ENCODE results near the gene TSHZ3. TPM values are rescaled to one million over a fixed set of nuclear protein-coding genes. Genes with fewer than 3 reads are reported as not detected.
A peak's percentile ranks its signal among the peaks of the same experiment; 100 is the strongest.

Gene TSHZ3
- total RNA-seq, 8 experiments from 2014 or later: 2.2 to 22.2 (median 14.0) TPM

DNA sequence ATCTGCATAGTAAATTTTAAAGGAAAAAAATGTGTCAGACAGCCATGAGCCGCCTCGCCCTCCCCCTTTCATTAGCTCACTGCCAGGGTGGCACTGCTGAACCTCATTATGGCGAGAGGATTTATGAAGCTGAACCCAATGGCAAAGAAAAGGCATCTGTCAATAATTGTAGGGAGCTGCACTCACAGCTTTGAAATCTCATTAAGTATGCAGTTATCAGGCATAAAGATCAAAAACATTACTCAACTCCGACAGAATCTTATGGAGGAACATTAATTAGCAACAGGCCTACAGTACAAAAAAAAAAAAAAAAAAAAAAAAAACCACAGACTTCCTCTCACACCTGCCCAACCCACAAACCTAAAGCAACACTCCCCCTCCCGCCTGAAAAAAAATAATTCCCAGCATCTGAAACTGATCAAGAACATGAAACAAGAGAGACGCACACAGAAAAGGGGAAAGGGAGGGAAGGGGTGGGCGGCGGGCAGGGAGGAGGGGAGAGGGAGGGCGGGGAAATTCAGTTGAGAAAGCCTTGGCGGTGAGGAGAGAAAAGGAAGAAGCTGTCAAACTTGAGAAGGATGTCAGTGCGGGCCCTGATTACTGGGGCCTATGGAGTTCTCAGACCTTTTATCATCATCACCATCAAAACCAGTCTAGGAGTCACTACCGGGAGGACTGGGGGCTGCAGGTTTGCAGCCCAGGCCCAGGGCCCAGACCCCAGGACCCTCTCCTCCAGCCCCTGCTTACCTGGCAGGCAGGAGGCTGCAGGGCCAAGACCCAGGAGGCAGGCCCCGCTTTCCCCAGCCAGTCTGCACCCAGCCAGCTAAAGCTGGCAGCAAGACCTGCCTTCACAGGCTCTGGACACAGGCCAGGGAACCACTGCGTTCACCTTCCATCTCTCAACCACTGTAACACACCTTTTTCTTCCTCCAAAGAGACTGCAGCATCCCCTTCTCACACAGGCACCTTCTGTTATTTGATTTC, 8.9 kb downstream of the TSHZ3 start:
- 0 to 50% (median 19%) methylated on average over 1 to 7 of the region's 14 CpGs; no CpG with 5 or more reads in 1 of the 10 experiments for WGBS, 10 experiments
- in situ Hi-C loops (cut with MboI; ENCODE audit: low pct_unique_long_range_greater_than_20kb in 2 of 9, low sequenced_read_pairs in 9 of 9, unreplicated experiment in 9 of 9): loop anchor here in 1 of 9 experiments (25.0 kb wide), 1 partner anchor 653 kb away; no protein-coding TSS in a partner anchor
- Histone ChIP-seq H3K4me1 (replicated peaks in 1 of 2) (peaks cover 85 to 88% of the 10 kb centered on the region in 2 donors), H3K4me3 (peak overlapping the region in 2 of 5 donors; percentile 12 to 19), H3K27ac (peak overlapping the region; percentile 55 to 67)
- ATAC-seq (replicated peaks in 6 of 8): peak in 7 of 8 experiments; percentile 32 to 77 (median 41)

DNA sequence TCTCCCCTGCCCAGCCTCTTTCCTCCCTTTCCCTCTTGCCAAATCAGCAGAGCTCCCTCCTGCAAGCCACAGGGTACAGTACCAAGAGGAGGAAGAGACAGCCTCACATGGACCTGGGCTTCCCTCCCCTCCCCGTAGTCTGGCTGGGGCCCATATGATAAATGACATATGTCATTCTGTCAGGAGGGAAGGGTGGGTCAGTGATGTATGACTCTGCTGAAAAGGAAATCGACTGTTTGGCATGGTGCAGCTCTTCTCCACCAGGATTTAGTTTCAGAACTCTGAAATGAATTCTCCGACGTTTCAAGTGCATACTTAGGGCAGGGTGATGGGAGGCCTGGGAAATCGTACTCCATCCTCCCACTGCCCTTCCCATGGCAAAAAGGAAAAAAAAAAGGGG, 9.8 kb downstream of the TSHZ3 start:
- H3K4me3 ChIP-seq: peak overlapping the region in 2 of 5 donors; percentile 12 to 19

DNA sequence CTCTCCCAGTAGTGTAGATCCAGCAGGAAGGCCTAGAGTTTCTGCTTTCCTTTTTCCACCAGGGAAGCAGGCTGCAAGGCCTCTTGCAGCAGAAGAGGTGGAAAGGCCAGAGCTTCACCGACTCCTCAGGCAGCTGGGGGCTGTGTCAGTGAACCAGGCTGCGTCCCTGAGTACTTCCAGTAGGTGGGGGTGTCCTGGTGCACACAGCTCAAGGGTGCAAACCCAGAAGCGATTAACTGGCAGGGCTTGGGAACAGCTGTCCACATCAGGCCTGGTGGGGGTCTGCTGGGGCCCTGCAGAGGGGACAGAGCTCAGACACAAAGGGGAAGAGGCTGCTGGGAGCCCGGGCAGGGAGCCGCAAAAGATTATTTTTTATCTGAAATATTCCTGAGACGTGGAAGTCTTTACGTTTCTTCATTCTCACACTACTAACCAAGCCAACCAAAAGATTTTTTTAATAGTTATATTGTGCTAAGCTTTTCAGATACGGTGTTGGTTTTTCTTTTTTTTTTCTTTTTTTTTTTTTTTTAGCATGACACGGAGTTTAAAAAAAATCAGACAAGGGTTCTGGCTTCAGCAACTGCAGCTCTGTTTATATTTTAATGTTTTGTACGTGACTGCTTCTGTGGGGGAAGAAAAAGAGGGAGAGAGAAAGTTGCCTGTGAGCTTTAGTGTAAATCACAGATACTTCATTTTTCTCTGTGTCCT, 11.0 kb downstream of the TSHZ3 start:
- peak overlapping the region; percentile 53 to 59 for H3K27ac ChIP-seq
- peak overlapping the region in 1 of 5 donors; percentile 19 for H3K4me3 ChIP-seq
- in situ Hi-C loops (cut with MboI; ENCODE audit: low pct_unique_long_range_greater_than_20kb in 2 of 9, low sequenced_read_pairs in 9 of 9, unreplicated experiment in 9 of 9): loop anchor here in 1 of 9 experiments (25.0 kb wide), 1 partner anchor 651 kb away; no protein-coding TSS in a partner anchor
- H3K4me1 ChIP-seq (replicated peaks in 1 of 2): peaks cover 81 to 84% of the 10 kb centered on the region in 2 donors
- peak in 7 of 8 experiments; percentile 16 to 89 (median 80) for ATAC-seq (replicated peaks in 6 of 8)
- WGBS, 10 experiments: 8 to 80% (median 38%) methylated on average over 2 to 10 of the region's 10 CpGs

More for the DNA sequence above, 9.8 kb downstream of the TSHZ3 start:
- in situ Hi-C loops (cut with MboI; ENCODE audit: low pct_unique_long_range_greater_than_20kb in 2 of 9, low sequenced_read_pairs in 9 of 9, unreplicated experiment in 9 of 9): loop anchor here in 1 of 9 experiments (25.0 kb wide), 1 partner anchor 652 kb away; no protein-coding TSS in a partner anchor
- 0 to 13% (median 2%) methylated on average over 1 to 5 of the region's 5 CpGs; no CpG with 5 or more reads in 1 of the 10 experiments for WGBS, 10 experiments
- H3K27ac ChIP-seq: peak overlapping the region; percentile 55 to 59
- H3K4me1 ChIP-seq (replicated peaks in 1 of 2): peaks cover 79 to 80% of the 10 kb centered on the region in 2 donors
- ATAC-seq (replicated peaks in 6 of 8): peak in 7 of 8 experiments; percentile 46 to 74 (median 67)

DNA sequence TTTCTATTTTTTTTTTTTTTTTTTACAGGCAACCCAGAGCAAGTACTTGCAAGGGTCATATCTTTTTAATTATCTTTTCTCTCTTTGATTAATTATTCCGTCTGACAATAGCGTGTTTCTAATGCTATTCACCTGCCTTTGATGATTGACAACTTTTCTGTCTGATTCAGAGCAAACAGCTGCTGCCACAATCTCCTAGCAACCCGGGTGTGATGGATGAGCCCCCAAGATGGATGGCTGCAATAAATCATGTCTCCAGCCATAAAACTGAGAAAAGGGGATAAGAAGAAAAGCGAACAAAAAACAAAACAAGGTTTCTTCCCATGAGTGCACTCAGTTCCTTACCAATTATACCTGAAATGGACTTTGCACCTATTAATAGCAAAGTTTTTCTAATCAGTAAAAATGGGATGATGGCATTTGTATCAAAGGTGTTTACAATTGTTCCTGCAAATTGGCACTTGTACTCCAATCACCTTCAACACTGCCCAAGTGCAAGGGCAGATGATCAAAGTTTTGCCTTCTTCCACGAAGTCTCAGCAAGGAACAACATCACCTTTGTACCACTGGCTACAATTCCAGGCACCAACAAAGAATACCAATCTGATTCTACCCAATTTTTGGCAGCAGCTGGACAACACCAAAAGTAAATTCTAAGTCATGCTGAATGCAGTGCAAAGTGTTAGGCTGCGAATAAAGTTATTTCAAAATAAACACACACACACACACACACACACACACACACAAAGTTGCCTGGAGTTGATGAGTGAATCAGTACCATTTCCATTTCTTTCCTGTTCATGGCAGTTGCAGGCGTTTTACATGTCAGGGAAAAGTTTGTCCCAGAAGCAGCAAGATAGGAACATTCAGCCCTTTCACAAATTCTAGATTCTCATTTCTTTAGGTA, 12.0 kb downstream of the TSHZ3 start:
- ATAC-seq (replicated peaks in 6 of 8): no peak
- Histone ChIP-seq H3K27ac (peak overlapping the region in 1 of 2 donors; percentile 70), H3K4me1 (replicated peaks in 1 of 2) (peaks cover 75 to 87% of the 10 kb centered on the region in 2 donors), H3K4me3 (no peak overlapping the region)
- in situ Hi-C loops (cut with MboI; ENCODE audit: low pct_unique_long_range_greater_than_20kb in 2 of 9, low sequenced_read_pairs in 9 of 9, unreplicated experiment in 9 of 9): loop anchor here in 1 of 9 experiments (25.0 kb wide), 1 partner anchor 650 kb away; no protein-coding TSS in a partner anchor
- WGBS, 10 experiments: 3 to 94% (median 23%) methylated on average over 3 to 7 of the region's 7 CpGs

DNA sequence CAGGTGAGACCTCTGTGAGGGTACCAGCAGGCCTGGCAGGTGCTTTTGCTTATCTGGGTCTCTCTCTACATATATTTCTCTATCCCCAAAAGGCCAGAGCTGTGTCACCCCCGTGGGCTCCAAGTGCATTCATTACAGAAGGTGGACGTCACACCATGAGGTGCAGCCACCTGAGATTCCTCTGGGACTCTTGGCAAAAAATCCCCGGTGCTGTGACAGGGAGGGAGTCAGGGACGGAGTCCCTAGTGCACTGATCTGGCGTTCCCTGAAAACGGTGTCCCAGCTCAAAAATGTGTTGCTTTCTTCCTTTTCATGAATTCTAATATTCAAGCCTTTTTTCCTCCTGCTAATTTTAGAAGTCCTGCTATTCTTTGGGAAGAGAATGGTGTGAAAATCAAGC, 13.5 kb downstream of the TSHZ3 start:
- H3K4me3 ChIP-seq: no peak overlapping the region
- in situ Hi-C loops (cut with MboI; ENCODE audit: low pct_unique_long_range_greater_than_20kb in 2 of 9, low sequenced_read_pairs in 9 of 9, unreplicated experiment in 9 of 9): loop anchor here in 1 of 9 experiments (25.0 kb wide), 1 partner anchor 648 kb away; no protein-coding TSS in a partner anchor
- H3K27ac ChIP-seq: peak overlapping the region in 1 of 2 donors; percentile 17
- peaks cover 72 to 84% of the 10 kb centered on the region in 2 donors for H3K4me1 ChIP-seq (replicated peaks in 1 of 2)
- ATAC-seq (replicated peaks in 6 of 8): no peak
- WGBS, 10 experiments: 80 to 100% (median 95%) methylated on average over 1 to 6 of the region's 6 CpGs; no CpG with 5 or more reads in 4 of the 10 experiments

DNA sequence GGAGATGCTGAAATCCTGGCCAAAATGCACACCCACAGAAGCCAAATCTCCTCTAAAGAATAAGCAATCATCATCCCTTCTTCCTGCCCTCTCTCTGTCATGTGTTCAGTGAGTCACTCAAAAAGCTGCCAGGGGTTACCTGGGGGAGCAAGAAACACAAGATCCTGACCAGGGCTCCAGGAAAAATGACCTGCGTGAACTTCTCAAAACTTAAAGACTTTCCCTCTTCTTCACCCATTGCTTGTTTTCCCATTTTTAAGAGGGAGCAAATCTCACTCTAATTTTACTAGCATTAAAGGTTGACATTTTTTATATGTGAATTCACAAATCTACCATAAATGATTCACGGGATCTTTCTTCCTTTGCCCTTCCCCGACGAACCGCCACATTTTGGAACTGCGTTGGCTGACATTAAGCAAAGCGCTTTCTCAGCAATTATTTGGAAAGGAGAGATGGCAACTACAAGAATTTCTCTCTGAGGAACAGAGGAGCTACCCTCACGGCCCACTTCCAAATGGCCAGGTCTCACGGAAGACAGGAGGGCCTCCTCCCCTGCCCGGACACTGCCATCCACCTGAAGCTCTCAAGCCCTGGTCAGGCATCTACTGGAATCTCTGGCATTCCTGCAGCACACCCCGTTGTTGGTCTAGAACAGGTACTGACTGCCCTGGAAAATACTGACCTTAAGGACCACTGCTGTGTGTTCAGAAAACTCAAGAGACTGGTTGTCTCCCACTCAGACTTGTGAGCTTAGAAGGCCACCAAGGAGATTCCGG, 14.2 kb downstream of the TSHZ3 start:
- 90 to 100% (median 97%) methylated on average over 1 to 10 of the region's 12 CpGs for WGBS, 10 experiments
- Histone ChIP-seq H3K27ac (peak overlapping the region in 1 of 2 donors; percentile 17), H3K4me1 (replicated peaks in 1 of 2) (peaks cover 65 to 78% of the 10 kb centered on the region in 2 donors), H3K4me3 (no peak overlapping the region)
- in situ Hi-C loops (cut with MboI; ENCODE audit: low pct_unique_long_range_greater_than_20kb in 2 of 9, low sequenced_read_pairs in 9 of 9, unreplicated experiment in 9 of 9): loop anchor here in 1 of 9 experiments (25.0 kb wide), 1 partner anchor 648 kb away; no protein-coding TSS in a partner anchor
- no peak for ATAC-seq (replicated peaks in 6 of 8)

DNA sequence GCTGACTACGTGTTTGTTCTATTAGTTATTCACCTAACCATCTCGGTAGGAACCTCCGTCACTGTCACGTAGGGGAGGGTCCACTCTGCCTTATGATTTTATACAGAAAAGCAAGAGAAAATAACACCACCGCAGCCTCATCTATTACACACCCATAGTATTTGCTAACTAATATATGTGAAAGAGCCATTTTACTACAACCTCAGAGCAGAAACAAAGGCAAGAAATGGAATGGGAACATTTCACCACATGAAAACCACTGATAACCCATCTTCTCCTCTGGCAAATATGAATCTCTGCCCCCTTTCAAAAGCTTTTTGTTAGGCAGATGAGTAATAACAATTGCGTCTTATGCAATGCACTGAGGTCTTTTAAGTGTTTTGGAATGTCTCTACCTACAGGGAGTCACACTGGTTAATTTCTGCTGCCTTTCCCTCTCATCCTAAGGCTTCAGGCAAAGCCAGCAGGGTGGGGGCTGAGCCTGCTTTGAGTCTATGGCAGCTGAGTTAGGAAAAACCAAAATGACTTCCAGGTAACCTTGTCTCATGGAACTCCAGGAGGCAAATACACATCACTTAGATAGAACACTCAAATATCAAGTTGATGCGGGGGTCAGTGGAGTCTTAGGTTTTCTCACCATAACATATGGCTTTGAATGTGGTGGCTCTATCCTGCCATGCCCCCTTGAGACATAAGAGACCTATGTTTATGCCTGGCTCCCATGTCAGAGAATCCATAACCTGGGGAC, 15.0 kb downstream of the TSHZ3 start:
- in situ Hi-C loops (cut with MboI; ENCODE audit: low pct_unique_long_range_greater_than_20kb in 2 of 9, low sequenced_read_pairs in 9 of 9, unreplicated experiment in 9 of 9): loop anchor here in 1 of 9 experiments (25.0 kb wide), 1 partner anchor 647 kb away; no protein-coding TSS in a partner anchor
- peaks cover 63 to 71% of the 10 kb centered on the region in 2 donors for H3K4me1 ChIP-seq (replicated peaks in 1 of 2)
- no peak for ATAC-seq (replicated peaks in 6 of 8)
- 29 to 100% (median 86%) methylated on average over 1 to 7 of the region's 7 CpGs for WGBS, 10 experiments
- no peak overlapping the region for H3K4me3 ChIP-seq
- H3K27ac ChIP-seq: no peak overlapping the region

DNA sequence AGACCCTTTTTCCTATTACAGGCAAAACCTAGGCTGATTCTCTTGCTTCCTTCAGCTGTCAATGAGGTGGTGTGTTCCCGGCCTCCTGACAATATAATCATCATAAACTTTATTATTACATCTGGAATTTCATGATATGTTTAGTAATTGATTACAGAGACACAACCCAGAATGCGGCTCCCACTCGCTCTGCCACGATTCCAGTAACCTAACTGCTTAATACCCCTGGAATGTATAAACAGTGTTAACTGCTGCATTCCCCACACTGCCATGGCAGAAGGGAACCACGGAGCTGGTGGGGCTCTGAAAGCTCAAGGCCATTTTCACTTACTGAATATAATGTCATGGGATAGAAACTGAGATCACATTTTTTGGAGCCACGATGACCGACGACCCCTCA, 17.1 kb downstream of the TSHZ3 start:
- ATAC-seq (replicated peaks in 6 of 8): peak in 1 of 8 experiments; percentile 73
- Histone ChIP-seq H3K27ac (no peak overlapping the region), H3K4me1 (replicated peaks in 1 of 2) (peaks cover 42 to 52% of the 10 kb centered on the region in 2 donors), H3K4me3 (no peak overlapping the region)
- 40 to 100% (median 83%) methylated on average over 1 to 8 of the region's 8 CpGs; no CpG with 5 or more reads in 2 of the 10 experiments for WGBS, 10 experiments
- in situ Hi-C loops (cut with MboI; ENCODE audit: low pct_unique_long_range_greater_than_20kb in 2 of 9, low sequenced_read_pairs in 9 of 9, unreplicated experiment in 9 of 9): loop anchor here in 1 of 9 experiments (25.0 kb wide), 1 partner anchor 645 kb away; no protein-coding TSS in a partner anchor

DNA sequence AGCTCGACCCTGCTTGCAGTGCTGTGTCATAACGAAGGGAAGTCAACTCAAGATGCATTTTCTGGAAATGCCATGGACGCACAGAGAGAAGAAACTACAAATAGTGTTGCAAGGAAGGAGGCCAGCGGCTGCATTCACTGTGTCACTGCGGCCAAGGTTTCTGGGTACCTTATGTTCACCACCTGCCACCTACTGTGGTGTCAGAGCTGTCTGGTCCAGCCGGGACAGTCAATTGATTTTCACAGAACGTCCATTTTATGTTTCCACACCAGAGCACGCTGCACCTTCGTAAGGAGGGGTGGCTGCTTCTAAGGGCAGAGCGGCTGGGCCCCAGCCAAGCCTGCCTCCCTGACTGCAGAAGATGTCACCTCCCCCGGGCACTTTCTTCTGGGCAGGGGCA, 17.7 kb downstream of the TSHZ3 start:
- 60 to 100% (median 83%) methylated on average over 1 to 4 of the region's 11 CpGs; no CpG with 5 or more reads in 1 of the 10 experiments for WGBS, 10 experiments
- Histone ChIP-seq H3K4me3 (no peak overlapping the region), H3K4me1 (replicated peaks in 1 of 2) (peaks cover 42 to 52% of the 10 kb centered on the region in 2 donors), H3K27ac (no peak overlapping the region)
- in situ Hi-C loops (cut with MboI; ENCODE audit: low pct_unique_long_range_greater_than_20kb in 2 of 9, low sequenced_read_pairs in 9 of 9, unreplicated experiment in 9 of 9): loop anchor here in 1 of 9 experiments (25.0 kb wide), 1 partner anchor 644 kb away; no protein-coding TSS in a partner anchor
- peak in 2 of 8 experiments; percentile 16 to 27 for ATAC-seq (replicated peaks in 6 of 8)

DNA sequence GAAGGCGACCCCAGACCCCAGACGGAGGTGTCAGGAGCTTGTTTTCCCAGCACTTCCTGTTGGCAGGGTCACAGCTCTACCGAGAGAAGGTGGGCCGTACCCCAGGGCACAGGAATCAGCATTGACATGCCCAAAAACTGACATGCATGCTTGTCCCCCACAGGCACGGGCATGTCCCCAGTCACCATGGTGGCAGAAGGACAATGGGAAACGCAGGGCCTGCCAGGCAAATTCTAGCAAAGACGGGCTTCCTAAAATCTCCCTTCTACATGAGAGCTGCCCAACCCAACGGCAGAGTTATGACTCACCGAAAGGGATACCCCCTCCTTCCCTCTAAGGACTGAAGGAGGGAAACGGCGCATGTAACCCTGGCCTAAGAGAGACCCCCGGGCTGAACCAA, 18.5 kb downstream of the TSHZ3 start:
- no peak for ATAC-seq (replicated peaks in 6 of 8)
- H3K4me1 ChIP-seq (replicated peaks in 1 of 2): peaks cover 41 to 49% of the 10 kb centered on the region in 2 donors
- H3K27ac ChIP-seq: no peak overlapping the region
- no peak overlapping the region for H3K4me3 ChIP-seq
- in situ Hi-C loops (cut with MboI; ENCODE audit: low pct_unique_long_range_greater_than_20kb in 2 of 9, low sequenced_read_pairs in 9 of 9, unreplicated experiment in 9 of 9): loop anchor here in 1 of 9 experiments (25.0 kb wide), 1 partner anchor 643 kb away; no protein-coding TSS in a partner anchor
- whole genome bisulfite sequencing, 10 experiments: 80 to 100% (median 99%) methylated on average over 1 to 5 of the region's 12 CpGs; no CpG with 5 or more reads in 2 of the 10 experiments
